ENCODE data around the gene PHLDB1. TPM values are rescaled to one million over a fixed set of nuclear protein-coding genes. Genes with fewer than 3 reads are reported as not detected.

PHLDB1 gene
- total and polyA plus RNA-seq, 2 of the 8 experiments (the other 6 are each of a cell fraction or from before 2014, with no cell fraction given), result 53.9 to 74.8 TPM

- Histone ChIP-seq H3K79me2 (ENCODE audit: control insufficient read depth in 1 of 2, insufficient read depth in 2 of 2, low read length in 2 of 2) (no peaks in the 10 kb centered on the region), H3K27me3 (replicated peaks in 1 of 4; ENCODE audit: control insufficient read depth in 3 of 4, extremely low read depth in 1 of 4, insufficient read depth in 3 of 4, low read length in 3 of 4) (no peaks in the 10 kb centered on the region), H4K8ac (ENCODE audit: extremely low read depth, insufficient read depth, low read length) (no peak overlapping the region), H3K14ac (ENCODE audit: insufficient read length) (no peak overlapping the region), H3K56ac (replicated peaks; ENCODE audit: insufficient read length, low read depth, low read length) (no peak overlapping the region), H4K20me1 (replicated peaks in 1 of 2; ENCODE audit: control insufficient read depth in 1 of 2, insufficient read depth in 2 of 2, low read length in 2 of 2) (peaks cover 0 to 23% of the 10 kb centered on the region in 2 experiments), H3K79me1 (ENCODE audit: low read depth, low read length) (peaks cover 6% of the 10 kb centered on the region), H2BK20ac (ENCODE audit: low read length) (no peak overlapping the region), H3K4me3 (ENCODE audit: extremely low read depth in 1 of 4, insufficient read depth in 2 of 4, low read depth in 3 of 4, low read length in 4 of 4) (no peak overlapping the region), H2AK5ac (ENCODE audit: low read depth, low read length) (no peak overlapping the region), H3K4me1 (replicated peaks in 1 of 4; ENCODE audit: control insufficient read depth in 3 of 4, insufficient read depth in 4 of 4, low read length in 3 of 4) (peaks cover 15 to 23% (median 19%) of the 10 kb centered on the region in 4 experiments), H2BK120ac (replicated peaks; ENCODE audit: low read depth, low read length) (no peak overlapping the region), H3K4me2 (ENCODE audit: insufficient read depth in 1 of 2, low read depth in 2 of 2, low read length in 2 of 2) (no peak overlapping the region), H3K9me3 (ENCODE audit: insufficient read depth in 2 of 2, low read depth in 1 of 2, low read length in 1 of 2) (no peaks in the 10 kb centered on the region), H3K23ac (ENCODE audit: insufficient read length) (no peak overlapping the region), H3K27ac (ENCODE audit: low read depth, low read length) (no peak overlapping the region), H3K4ac (replicated peaks; ENCODE audit: insufficient read length, low read depth, low read length) (no peak overlapping the region), H2BK12ac (ENCODE audit: low read depth, low read length) (no peak overlapping the region), H2AFZ (ENCODE audit: low read length) (no peak overlapping the region), H2BK5ac (ENCODE audit: low read depth, low read length) (no peak overlapping the region), H3K36me3 (ENCODE audit: control insufficient read depth in 2 of 4, insufficient read depth in 4 of 4, low read length in 3 of 4) (peaks cover 10 to 34% (median 27%) of the 10 kb centered on the region in 4 experiments), H4K91ac (replicated peaks; ENCODE audit: insufficient read length, low read length) (no peak overlapping the region), H2BK15ac (ENCODE audit: low read length) (no peak overlapping the region), H3K23me2 (ENCODE audit: low read depth, low read length) (peaks cover 9% of the 10 kb centered on the region; the same call in 1 of the 2 replicates), H3K18ac (ENCODE audit: extremely low read depth, low read length) (no peak overlapping the region), H3K9ac (replicated peaks in 1 of 4; ENCODE audit: extremely low read depth in 1 of 4, low read depth in 3 of 4, low read length in 3 of 4) (no peak overlapping the region), H4K5ac (ENCODE audit: insufficient read length, low read depth, low read length) (no peak overlapping the region)
- 91% methylated on average over 14 of the region's 14 CpGs; no CpG with 5 or more reads in 1 of the 2 experiments for WGBS, 2 experiments (ENCODE audit: extremely low coverage in 1 of 2, insufficient coverage in 1 of 2, insufficient read length in 1 of 2, insufficient replicate concordance in 2 of 2, low coverage in 1 of 2, low lambda C conversion rate in 2 of 2, missing lambda C conversion rate in 1 of 2)
- ChIA-PET CTCF (ENCODE audit: partially characterized antibody) (interaction anchor here (1.1 to 19.1 kb wide), 4 partner anchors 10 to 50 kb away, joined by 3 to 435 read pairs (median 73); partner anchors contain the start of gene PHLDB1), POLR2A (ENCODE audit: partially characterized antibody) (interaction anchor here (0.6 to 25.8 kb wide), 4 partner anchors 9 to 584 kb away, joined by 3 to 574 read pairs (median 137); partner anchors contain the start of gene PHLDB1)
- DNase-seq (ENCODE audit: low read depth in 1 of 2, low spot score in 2 of 2), result no peak
- FAIRE-seq, result no peak
- no peak for TF ChIP-seq EZH2 (IDR thresholded peaks at IDR 0.05; ENCODE audit: low read depth, low read length, severe bottlenecking)
- no peak for TF ChIP-seq CREB1 (IDR thresholded peaks at IDR 0.05)
- TF ChIP-seq TAF1 (IDR thresholded peaks at IDR 0.05; ENCODE audit: low read depth, low read length), result no peak
- no peak for TF ChIP-seq CHD2 (IDR thresholded peaks at IDR 0.05; ENCODE audit: low read length)
Observed at GRCh38 chr11:118631142-118631909, 23.9 kb downstream of the PHLDB1 start.

All from H1 (cell line).